Endodermal cell (in vitro differentiated cells): ENCODE data around the gene GSTT2. TPM values are rescaled to one million over a fixed set of nuclear protein-coding genes. Genes with fewer than 3 reads are reported as not detected.

ENCODE experiments used
- DNase-seq: peaks from one replicate; pipeline ENCODE4 v3.0.0-alpha.2; 2017
- H3K27ac ChIP-seq: 2 replicates; pipeline ENCODE4 v1.5.1; 2013; ENCODE audit warnings: mild to moderate bottlenecking, low read depth, low read length, moderate library complexity
- H3K27me3 ChIP-seq: 2 replicates; pipeline ENCODE4 v1.6.1; 2013; ENCODE audit warnings: mild to moderate bottlenecking, low read length, moderate library complexity; ENCODE audit not compliant: insufficient read depth, control insufficient read depth, poor library complexity, severe bottlenecking
- H3K36me3 ChIP-seq: 2 replicates; pipeline ENCODE4 v1.7.0; 2013; ENCODE audit warnings: mild to moderate bottlenecking, low read length, moderate library complexity; ENCODE audit not compliant: control insufficient read depth, insufficient read depth
- H3K4me1 ChIP-seq: one replicate; pipeline ENCODE4 v1.7.0; 2013; ENCODE audit warnings: low read length; ENCODE audit not compliant: control insufficient read depth, insufficient read depth
- H3K4me3 ChIP-seq: 2 replicates; pipeline ENCODE4 v1.5.1; 2013; ENCODE audit warnings: mild to moderate bottlenecking, low read length, moderate library complexity
- H3K9ac ChIP-seq: 2 replicates; pipeline ENCODE4 v1.6.1; 2013; ENCODE audit warnings: mild to moderate bottlenecking, low read length, moderate library complexity; ENCODE audit not compliant: poor library complexity, severe bottlenecking; ENCODE audit errors: extremely low read depth
- H3K9me3 ChIP-seq: 2 replicates; pipeline ENCODE4 v1.6.1; 2013; ENCODE audit warnings: mild to moderate bottlenecking, low read length, moderate library complexity; ENCODE audit not compliant: control insufficient read depth
- H3K27ac Mint-ChIP-seq: 2 replicates; pipeline ENCODE4 v1.8.0; 2020; ENCODE audit warnings: mixed read lengths
- H3K27me3 Mint-ChIP-seq: 2 replicates; pipeline ENCODE4 v1.8.0; 2021; ENCODE audit warnings: mild to moderate bottlenecking, mixed read lengths; ENCODE audit not compliant: insufficient read depth
- H3K36me3 Mint-ChIP-seq: 2 replicates; pipeline ENCODE4 v1.8.0; 2020; ENCODE audit warnings: low read depth, mixed read lengths
- H3K4me1 Mint-ChIP-seq: 2 replicates; pipeline ENCODE4 v1.8.0; 2020; ENCODE audit warnings: mixed read lengths
- H3K4me3 Mint-ChIP-seq: 2 replicates; pipeline ENCODE4 v1.8.0; 2020; ENCODE audit warnings: mild to moderate bottlenecking, moderate library complexity, mixed read lengths
- H3K9me3 Mint-ChIP-seq: 2 replicates; pipeline ENCODE4 v1.8.0; 2020; ENCODE audit warnings: mild to moderate bottlenecking, mixed read lengths
- WGBS, 2 experiments: methylation state at CpG; one replicate each; pipeline versions ENCODE4 v1.1.5 to v1.1.7; 2013; ENCODE audit warnings: missing lambda C conversion rate in 2 of 2, mixed read lengths in 1 of 2; ENCODE audit not compliant: insufficient coverage in 1 of 2, insufficient read length in 1 of 2; 5-methylcytosine and 5-hydroxymethylcytosine counted together
- total RNA-seq, 2 donors: library from RNA; stranded (reverse); fragmentation: NEBNext Ultra II Directional in 1 of 2; extraction: Animal tissue kit (Norgen Biotek cat#: 25700) in 1 of 2; gene quantifications; 2 replicates in 1 of 2; 3 replicates in 1 of 2; pipeline ENCODE4 v1.2.1, GENCODE V29; 2021
- TF ChIP-seq, protein P1 (sequence below): fragments of 200-600 bp; sonication (generic); conservative IDR thresholded peaks from 2 replicates; pipeline ENCODE4 v1.5.0; 2021; ENCODE audit warnings: antibody characterized with exemption, mild to moderate bottlenecking

GSTT2 gene
- total RNA-seq, 2 donors from 2014 or later = 0.51 to 3.7 TPM

GRCh38 chr22:24003887-24004286 is 24.0 kb downstream of the GSTT2 start:
- TF ChIP-seq, protein P1, sequence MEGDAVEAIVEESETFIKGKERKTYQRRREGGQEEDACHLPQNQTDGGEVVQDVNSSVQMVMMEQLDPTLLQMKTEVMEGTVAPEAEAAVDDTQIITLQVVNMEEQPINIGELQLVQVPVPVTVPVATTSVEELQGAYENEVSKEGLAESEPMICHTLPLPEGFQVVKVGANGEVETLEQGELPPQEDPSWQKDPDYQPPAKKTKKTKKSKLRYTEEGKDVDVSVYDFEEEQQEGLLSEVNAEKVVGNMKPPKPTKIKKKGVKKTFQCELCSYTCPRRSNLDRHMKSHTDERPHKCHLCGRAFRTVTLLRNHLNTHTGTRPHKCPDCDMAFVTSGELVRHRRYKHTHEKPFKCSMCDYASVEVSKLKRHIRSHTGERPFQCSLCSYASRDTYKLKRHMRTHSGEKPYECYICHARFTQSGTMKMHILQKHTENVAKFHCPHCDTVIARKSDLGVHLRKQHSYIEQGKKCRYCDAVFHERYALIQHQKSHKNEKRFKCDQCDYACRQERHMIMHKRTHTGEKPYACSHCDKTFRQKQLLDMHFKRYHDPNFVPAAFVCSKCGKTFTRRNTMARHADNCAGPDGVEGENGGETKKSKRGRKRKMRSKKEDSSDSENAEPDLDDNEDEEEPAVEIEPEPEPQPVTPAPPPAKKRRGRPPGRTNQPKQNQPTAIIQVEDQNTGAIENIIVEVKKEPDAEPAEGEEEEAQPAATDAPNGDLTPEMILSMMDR = no peak
- H3K4me1 ChIP-seq = no peaks in the 10 kb centered on the region
- no peaks in the 10 kb centered on the region for H3K9me3 Mint-ChIP-seq
- H3K9ac ChIP-seq = no peak overlapping the region
- peaks cover 1% of the 10 kb centered on the region for H3K4me1 Mint-ChIP-seq
- H3K27me3 Mint-ChIP-seq = peaks cover 15% of the 10 kb centered on the region
- DNase-seq = no peak
- no peaks in the 10 kb centered on the region for H3K9me3 ChIP-seq
- H3K36me3 ChIP-seq = no peaks in the 10 kb centered on the region
- H3K36me3 Mint-ChIP-seq = no peaks in the 10 kb centered on the region
- WGBS, 2 experiments = 92 to 93% methylated on average over 8 to 9 of the region's 9 CpGs
- no peak overlapping the region for H3K27ac Mint-ChIP-seq
- H3K4me3 Mint-ChIP-seq = no peak overlapping the region
- H3K4me3 ChIP-seq = no peak overlapping the region
- H3K27ac ChIP-seq = no peak overlapping the region
- no peaks in the 10 kb centered on the region for H3K27me3 ChIP-seq

- Mint-ChIP-seq H3K4me3 (no peak within 1 kb of the TSS), H3K9me3 (no peaks in the 10 kb centered on the region)
- TF ChIP-seq, protein P1 = no peak
Observed at GRCh38 chr22:24005201-24005600, 25.3 kb downstream of the GSTT2 start, which contains the start of gene GSTT4. GSTT4 (minus strand) TSS chr22:24005453; CDS start chr22:24005356, 97 bp downstream.

GRCh38 chr22:24006207-24006913 is 26.4 kb downstream of the GSTT2 start:
- DNase-seq = peak; percentile 48
- H3K4me1 Mint-ChIP-seq = peaks cover 4% of the 10 kb centered on the region
- H3K27me3 Mint-ChIP-seq = peaks cover 11% of the 10 kb centered on the region
- WGBS, 2 experiments = 70 to 78% methylated on average over 10 of the region's 10 CpGs
- no peaks in the 10 kb centered on the region for H3K4me1 ChIP-seq
- TF ChIP-seq, protein P1 = no peak
- no peaks in the 10 kb centered on the region for H3K9me3 Mint-ChIP-seq
- H3K27ac ChIP-seq = no peak overlapping the region
- no peak overlapping the region for H3K9ac ChIP-seq
- H3K36me3 Mint-ChIP-seq = no peaks in the 10 kb centered on the region
- H3K36me3 ChIP-seq = no peaks in the 10 kb centered on the region
- H3K27me3 ChIP-seq = no peaks in the 10 kb centered on the region
- no peak overlapping the region for H3K4me3 ChIP-seq
- no peak overlapping the region for H3K27ac Mint-ChIP-seq
- peaks cover 8% of the 10 kb centered on the region for H3K9me3 ChIP-seq
- no peak overlapping the region for H3K4me3 Mint-ChIP-seq

More at GRCh38 chr22:24005201-24005600, 25.3 kb downstream of the GSTT2 start, which contains the start of gene GSTT4:
- Histone ChIP-seq H3K4me3 (no peak within 1 kb of the TSS), H3K9ac (no peak within 1 kb of the TSS), H3K9me3 (peaks cover 8% of the 10 kb centered on the region), H3K27me3 (no peaks in the 10 kb centered on the region), H3K27ac (no peak within 1 kb of the TSS), H3K4me1 (no peaks in the 10 kb centered on the region), H3K36me3 (no peaks in the 10 kb centered on the region)
- no peaks in the 10 kb centered on the region for H3K36me3 Mint-ChIP-seq
- peaks cover 12% of the 10 kb centered on the region for H3K27me3 Mint-ChIP-seq
- no peak for DNase-seq
- 85 to 86% methylated on average over 6 of the region's 6 CpGs for WGBS, 2 experiments
- H3K27ac Mint-ChIP-seq = no peak within 1 kb of the TSS
- H3K4me1 Mint-ChIP-seq = peaks cover 4% of the 10 kb centered on the region
